Thyroid gland (tissue), 4 donors: ENCODE data around the gene CISD1.

Experiments
- CTCF ChIP-seq, 6 experiments: fragments of 200-600 bp in 3 of 6; fragments of 450-650 bp in 3 of 6; sonication (generic) in 3 of 6; IDR thresholded peaks; one replicate each; pipeline ENCODE4 v1.5.1; 2016 to 2019; ENCODE audit warnings: antibody characterized with exemption in 6 of 6, mild to moderate bottlenecking in 2 of 6, inconsistent platforms in 1 of 6, moderate library complexity in 1 of 6
- POLR2A ChIP-seq, 2 donors: fragments of 450-650 bp; IDR thresholded peaks; one replicate each; pipeline ENCODE4 v1.6.1; 2017; ENCODE audit warnings: antibody characterized with exemption in 2 of 2, mild to moderate bottlenecking in 2 of 2, moderate library complexity in 1 of 2

DNA sequence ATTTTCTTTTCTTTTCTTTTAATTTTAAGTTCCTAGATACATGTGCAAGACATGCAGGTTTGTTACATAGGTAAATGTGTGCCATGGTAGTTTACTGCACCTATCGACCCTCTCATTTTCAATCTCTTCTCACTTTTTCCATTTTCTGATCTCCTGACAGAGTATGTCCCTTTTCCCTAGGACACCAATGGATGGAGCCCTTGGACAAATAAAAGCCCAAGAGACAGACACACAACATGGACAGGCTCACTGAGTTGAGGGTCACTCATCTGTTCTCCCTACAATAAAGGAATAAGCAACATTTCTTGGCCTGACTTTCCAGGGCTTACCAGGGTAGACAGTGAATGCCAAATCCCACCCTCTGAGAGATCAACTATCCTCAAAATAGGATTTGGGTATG lies 50.6 kb downstream of the CISD1 start:
- TF ChIP-seq CTCF (IDR thresholded peaks at IDR 0.05) (no peak), POLR2A (IDR thresholded peaks at IDR 0.05) (no peak)
